HG03571 (cell line): ENCODE measurements around the gene ASCL2.

Experiments used
- ATAC-seq: cut with Tn5 transposase; IDR thresholded peaks from one replicate; pipeline ENCODE4 v1.9.1; 2021; ENCODE audit not compliant: unreplicated experiment

ASCL2 gene, protein sequence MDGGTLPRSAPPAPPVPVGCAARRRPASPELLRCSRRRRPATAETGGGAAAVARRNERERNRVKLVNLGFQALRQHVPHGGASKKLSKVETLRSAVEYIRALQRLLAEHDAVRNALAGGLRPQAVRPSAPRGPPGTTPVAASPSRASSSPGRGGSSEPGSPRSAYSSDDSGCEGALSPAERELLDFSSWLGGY

DNA sequence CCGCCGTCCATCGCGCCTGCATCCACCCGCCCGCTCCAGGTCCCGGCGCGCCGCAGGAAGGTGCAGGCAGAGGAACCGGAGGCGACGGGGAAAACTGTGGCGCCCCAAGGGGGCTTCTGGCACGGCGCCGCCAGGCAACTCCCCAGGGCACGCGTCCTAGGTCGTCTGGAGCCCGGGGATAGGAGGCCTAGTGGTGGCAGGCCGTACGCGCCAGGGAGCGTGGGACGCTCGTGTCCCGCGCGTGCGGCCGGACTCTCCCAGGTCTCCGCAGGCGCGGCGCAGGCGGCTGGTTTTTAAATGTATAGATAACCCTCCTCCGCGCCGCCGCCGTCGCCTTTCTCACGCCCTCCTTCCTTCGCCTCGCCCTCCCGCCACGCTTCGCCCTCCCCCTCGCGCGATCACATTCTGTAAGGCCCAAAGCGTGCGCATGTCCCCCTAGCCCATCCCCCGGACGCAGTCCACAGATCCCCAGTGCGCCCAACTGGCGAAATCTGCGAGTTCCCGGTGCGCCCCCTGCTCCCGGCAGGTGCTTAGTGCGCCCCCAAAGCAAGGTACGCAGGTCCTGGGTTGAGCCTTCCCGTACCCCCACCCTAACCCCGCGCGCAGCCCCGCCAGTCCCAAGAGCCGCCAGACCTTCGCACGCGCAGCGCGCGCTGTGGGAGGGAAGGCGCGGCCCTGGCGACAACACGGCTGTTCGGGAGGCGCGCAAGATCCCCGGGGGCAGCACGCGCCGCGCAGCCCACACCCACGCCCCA is at the start of gene ASCL2:
Gene ASCL2, minus strand, starts transcription at position 267 of the 755 bp plus-strand sequence. Its CDS starts 256 bp downstream, at position 11.
- ATAC-seq, result no peak

DNA sequence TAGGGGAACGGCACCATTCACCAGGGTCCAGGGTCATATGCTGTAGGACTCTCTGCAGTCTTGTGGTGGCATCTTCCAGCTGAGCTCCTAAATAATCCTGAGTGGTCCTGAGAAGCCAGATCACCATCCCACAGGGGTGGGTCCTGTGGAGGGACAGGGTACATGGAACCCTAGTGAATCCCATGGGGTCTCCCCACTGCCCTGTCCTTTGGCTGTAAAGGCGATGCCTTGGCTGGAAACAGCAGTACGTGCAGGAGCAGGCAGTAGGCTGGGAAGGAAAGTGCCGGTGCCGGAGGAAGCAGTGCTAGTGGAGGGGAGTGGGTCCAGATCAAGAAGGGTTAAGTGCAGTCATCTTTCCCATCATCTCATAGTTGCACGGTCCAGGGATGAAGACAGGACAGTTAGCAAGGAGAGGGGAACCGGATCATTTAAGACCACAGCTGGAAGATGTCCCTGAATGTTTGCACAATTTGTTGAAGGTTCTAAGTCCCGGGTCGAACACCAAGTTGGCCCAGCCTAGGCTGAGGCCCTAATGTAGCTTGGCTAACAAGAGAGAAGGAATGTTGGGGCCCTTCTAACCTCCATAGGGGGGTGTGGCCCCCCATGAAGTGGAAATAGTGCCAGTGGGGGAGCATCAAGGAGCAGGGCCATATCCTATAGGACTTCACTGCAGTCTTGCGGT is 49.5 kb upstream of the ASCL2 start:
- ATAC-seq, result no peak

DNA sequence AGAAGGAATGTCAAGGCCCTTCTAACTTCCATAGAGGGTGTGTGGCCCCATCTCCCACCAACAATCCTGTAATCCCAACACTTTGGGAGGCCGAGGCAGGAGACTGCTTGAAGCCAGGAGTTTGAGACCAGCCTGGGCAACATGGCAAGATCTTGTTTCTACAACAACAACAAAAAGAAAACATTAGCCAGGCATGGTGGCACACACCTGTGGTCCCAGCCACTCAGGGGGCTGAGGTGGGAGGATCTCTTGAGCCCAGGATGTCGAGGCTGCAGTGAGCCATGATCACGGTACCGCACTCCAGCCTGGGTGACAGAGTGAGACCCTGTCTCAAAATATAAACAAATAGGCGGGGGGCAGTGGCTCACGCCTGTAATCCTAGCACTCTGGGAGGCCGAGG is 48.3 kb upstream of the ASCL2 start:
- no peak for ATAC-seq

DNA sequence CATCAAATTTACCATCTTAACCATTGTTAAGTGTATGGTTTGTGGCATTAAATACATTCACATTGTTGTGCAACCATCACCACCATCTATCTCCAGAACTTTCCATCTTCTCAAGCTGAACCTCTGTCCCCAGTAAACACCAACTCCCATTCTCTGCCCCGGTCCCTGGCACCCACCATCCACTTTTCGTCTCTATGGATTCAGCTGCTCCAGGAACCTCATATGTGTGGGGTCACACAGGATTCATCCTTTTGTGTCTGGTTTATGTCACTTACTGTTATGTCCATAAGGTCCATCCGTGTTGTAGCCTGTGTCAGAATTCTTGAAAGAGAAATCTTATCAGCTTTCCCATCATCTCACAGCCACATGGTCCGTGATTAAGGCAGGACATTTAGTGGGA is 47.7 kb upstream of the ASCL2 start:
- ATAC-seq, result no peak

DNA sequence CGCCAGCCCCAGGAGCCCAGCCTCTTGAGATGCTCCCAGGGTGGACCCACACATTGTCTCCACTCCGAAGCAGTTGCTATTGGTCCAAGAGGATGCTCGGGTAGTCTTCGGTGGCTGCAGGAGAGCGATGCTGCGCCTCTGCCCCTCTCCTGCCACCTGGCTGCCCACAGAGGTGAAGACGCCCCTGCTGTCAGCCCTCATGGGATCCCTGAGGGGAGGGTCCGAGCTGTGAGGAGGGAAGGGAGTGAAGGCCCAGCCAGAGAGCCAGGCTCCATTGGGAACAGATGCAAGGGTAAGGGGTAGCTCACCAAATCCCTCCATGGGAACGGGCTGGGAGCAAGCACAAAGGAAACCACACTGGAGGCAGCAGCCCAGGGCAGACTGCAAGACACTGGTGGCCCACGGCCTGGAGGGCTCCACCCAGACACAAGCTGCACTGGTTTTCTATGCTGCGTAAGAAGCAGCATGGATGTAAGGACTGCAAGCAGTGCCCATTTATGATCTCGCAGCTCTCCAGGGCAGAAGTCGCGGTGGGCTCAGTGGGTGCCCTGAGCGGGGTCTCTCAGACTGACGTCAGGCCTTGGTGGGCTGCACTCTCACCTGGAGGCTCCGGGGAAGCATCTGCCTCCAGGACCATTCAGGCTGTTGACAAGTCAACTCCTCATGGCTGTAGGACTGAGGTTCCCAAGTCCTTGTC is 47.1 kb upstream of the ASCL2 start:
- ATAC-seq, result no peak

DNA sequence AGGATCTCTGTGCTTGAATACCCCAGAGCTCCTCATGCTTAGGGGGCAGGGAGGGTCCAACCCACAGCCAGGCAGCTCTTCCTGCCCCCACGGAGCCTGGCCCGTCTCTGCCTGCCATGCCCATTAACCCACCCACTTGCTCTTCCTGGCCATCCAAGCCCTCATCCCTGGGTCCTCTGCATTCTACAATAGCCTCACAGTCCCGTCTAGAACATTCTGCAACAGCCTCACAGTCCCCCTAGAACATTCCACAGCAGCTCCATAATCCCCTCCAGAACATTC is 46.5 kb upstream of the ASCL2 start:
- ATAC-seq, result no peak

DNA sequence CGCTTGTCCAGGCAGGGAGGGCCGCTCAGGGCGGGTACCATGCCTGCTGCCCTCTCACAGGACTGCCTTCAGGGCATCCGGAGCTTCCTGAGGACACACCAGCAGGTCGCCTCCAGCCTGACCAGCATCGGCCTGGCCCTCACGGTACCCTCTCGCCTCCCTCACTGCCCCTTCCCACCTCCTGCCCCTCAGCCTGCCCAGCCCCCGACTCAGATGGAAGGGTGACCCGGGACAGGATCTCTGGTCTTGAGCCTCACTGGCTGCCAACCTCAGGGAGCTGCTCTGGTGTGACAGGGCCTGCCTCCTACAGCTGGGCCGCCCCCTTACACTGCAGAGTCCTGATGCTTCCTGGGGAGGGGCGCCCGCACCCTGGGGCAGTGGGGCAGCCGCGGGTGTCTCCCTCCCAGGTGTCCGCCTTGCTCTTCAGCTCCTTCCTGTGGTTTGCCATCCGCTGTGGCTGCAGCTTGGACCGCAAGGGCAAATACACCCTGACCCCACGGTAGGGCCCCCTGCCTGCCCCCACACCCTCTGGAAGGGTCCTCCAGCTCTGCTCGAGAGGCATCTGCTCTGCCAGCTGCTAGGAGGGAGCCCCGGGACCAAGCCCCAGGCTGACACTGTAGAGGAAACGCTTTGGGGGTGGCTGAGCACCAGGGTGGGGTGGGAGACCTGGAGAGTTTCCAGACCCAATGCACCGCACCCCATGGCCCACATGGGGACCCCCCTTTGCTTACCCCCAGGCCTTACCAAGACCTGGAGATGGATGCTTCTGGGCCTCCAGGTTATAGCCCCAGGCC is 46.0 kb upstream of the ASCL2 start:
- no peak for ATAC-seq

DNA sequence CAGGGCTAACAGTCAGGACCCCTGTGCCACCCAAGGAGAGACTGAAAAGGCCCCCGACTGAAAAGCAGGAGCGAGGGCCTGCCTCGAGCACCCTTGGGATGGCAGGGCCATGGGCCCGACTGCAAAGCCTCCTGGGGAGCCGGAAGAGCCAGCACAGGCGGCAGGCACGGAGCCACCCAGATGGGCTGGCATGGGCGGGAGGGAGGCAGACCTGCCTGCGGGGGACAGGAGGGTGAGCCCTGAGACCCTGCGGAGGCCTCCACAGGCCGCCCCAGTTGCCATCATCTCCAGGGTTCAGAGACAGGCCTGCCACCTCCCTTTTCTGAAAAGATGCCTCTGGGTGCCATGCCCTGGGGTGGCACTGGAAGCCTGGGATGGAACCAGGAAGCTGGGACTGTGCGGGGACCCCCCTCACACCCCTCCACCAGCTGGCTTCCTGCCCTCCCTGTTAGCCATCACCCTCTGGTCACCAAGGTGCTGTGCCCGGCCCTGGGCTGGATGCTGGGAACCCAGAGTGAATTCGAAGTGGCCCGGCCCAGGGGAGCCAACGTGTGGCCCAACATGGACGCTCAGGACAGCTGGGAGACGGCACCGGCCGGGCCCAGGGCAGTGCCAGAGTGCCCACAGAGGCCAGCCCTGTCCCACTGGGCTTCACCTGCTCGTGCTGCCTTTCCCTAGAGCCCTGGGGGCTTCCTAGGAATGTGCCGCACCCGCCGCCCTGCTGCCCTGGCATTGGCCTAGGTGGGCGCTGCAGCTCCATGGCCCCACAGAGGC is 45.2 kb upstream of the ASCL2 start:
- no peak for ATAC-seq

DNA sequence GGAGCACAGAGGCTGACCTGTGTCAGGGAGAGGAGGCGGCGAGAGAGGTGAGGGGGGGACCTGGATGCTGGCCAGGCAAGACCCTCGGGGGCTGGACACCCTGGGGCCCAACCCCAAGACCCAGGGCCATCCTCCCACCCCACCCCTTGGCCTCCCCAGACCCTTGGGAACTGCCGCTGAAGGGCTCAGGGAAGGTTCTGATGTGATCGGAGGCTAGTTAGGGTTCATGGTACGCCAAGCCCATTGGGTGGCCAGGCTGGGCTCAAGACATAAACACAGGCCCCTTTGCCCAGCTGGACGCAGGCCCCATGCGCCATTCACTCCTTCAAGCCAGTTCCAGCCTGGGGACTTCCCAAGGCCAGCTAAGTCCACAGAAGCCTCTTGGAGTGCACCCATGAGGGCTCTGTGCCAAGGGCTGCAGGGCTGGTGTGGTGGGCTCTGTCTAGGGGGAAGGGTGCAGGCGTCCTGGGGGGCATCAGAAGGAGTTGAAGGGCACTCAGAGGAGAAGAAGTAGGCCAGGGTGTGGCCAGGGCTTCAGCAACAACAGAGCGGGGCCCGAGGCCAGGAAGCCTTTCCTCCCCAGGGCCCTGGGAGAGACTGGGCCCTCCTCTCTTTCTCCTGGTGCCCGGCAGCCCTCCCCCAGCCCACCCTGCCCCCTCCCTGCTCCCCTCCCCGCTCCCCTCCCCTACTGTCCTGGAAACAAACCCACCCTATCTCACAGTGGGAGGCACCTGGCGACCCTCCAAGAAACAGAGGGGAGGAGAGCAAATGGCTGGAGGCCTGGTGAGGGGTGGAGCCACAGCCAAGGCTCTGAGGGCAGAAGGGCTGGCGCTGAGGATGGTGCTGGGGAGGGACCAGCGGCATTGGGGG is 44.4 kb upstream of the ASCL2 start:
- ATAC-seq, result no peak

DNA sequence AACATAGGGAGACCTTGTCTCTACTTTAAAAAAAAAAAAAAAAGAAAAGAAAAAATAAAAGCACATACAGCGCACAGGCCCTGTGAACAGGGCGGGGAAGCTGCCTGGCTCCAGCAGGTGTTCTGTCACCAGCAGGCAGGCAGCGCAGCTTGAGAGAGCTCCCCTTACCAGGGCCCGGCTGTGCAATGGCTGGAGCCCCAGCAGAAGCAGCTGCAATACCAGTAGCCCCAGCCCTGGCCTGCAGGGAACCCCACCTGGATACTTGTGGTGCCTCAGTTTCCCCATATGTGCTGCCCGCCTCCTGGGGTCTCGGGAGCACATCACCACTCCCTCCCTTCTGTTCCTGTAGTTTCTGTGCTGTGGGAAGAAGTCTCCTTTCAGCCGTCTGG is 43.7 kb upstream of the ASCL2 start:
- no peak for ATAC-seq

DNA sequence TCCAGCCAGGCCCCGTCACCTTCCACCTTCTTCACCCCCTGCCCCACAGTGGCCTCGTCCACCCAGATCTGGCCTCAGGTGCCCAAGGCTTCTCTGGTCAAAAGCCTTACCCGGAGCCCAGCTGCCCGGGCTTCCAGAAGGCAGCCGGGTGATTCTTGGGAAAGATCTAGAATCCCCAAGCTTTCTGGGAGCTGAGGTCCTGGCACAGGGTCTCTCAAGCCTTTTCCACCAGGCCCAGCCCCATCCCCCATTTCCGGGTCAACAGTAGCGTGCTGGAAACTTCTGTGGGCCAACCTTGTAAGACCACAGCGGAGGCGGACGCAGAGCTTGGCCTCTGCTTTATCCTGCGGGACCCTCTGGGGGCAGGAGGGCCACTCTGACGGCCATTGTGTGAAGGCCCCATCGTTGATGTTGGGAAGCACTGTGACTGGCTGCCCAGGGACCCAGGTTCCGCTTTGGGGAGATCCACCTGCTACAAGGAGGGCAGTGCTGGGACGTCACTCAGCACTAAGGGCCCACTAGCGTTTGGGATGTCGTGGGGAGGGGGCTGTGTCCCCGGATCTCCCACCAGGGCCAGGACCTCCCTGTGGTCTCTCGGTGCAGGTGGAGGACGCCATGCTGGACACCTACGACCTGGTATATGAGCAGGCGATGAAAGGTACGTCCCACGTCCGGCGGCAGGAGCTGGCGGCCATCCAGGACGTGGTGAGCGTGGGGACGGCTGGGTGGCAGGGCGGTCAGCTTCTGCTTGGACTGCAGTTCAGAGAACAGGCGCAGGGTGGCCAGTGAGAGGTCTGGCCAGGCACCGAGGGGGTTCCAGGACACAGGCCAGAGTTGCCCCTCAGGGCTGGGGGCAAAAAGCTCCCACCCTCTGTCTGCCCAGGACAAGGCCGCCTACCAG is 42.9 kb upstream of the ASCL2 start:
- no peak for ATAC-seq

DNA sequence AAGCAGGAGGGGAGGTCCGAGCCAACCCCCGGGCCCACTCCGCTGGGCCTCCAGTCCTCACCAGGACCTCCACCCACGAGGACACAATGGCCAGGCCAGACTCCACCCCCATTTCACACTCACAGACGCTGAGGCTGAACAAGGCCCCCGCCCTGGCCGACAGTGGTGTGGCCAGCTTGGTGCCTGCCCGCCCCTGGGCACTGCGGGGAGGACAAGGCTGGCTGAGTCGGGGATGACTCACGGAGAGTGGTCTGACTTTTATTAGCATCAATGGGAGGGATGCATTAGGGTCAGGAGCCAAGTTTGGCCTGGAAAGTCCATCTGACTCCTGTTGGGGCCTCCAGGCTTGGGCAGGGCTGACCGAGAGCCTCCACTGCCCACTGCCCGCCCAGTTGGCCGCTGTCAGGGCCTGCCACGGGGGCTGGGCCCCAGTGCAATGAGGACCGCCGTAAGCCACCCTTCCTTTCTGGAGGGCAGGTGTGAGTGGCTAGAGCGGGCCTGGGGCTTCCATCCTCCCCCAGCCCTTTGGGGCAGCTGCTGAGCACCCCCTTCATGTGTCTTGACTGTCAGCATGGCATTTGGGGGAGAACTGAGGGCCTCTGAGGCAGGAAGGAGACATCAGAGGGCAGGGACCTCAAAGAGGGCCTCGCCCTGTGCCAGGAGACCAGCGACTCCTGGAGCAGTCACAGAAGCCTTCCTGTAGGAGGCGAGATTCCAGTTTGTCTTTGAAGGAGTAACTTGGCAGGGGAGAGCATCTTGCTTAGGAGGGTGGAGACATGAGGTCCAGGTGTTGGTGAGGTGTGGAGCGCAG is 42.0 kb upstream of the ASCL2 start:
- no peak for ATAC-seq

DNA sequence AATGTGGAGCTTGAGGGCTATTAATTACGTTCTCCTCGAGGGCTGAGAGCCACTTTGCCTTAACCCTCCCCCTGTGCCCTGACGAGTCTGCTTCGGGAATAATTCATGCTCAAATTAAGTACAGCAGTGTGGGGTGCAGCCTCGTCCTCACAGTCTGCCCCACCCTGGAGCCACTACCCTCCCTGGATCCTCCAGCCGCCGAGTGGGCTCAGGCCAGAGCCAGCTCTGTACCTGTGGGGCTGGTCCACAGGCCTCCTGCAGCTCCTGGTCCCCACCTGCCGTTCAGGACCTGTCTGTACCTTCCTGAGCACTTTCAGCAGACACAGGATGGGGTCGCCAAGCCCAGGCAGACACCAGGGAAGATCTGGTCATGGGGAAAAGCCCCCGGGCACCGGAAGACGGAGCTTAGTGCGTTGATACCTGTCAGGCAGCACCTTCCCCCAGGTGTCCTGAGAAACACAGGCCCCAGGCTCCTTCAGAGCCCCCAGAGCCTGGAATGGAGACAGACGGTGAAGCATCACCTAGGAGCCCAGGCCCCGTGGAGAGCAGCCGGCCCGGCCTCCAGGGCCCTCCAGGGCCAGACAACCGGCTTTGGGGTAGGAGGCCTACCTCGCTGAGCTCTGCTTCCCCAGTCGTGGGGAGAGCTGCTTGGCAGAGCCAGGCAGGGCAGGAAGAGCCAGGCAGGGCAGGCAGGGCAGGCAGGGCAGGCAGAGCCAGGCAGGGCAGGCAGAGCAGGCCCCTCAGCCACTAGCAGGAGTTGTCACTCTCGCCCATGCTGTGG is 41.2 kb upstream of the ASCL2 start:
- no peak for ATAC-seq

DNA sequence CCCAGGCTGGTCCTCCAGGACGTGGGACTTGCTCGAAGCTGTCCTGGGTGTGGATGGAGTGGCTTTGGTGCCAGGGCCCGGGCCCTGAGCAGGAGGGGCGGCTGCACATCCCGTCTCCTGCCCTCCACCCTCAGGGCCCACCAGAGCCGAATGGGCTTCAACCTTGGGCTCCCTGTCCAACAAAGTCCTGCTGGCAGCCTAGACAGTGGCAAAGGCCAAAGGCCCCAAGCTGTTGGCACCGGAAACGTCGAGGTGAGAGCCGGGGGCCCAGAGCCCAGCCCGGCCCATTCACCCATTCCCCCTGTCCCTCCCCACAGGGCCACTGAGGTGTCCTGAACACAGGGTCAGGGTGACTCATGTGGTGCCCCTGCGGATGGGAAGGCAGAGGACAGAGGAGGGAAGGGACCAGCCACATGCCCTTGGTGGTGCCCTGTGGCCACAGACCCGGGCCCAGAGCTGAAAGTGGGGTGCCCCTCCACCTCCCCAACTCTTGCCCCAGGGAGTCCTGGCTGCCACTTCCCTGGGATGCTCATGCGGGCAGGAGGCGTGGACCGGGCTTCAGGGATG is 40.5 kb upstream of the ASCL2 start:
- no peak for ATAC-seq

DNA sequence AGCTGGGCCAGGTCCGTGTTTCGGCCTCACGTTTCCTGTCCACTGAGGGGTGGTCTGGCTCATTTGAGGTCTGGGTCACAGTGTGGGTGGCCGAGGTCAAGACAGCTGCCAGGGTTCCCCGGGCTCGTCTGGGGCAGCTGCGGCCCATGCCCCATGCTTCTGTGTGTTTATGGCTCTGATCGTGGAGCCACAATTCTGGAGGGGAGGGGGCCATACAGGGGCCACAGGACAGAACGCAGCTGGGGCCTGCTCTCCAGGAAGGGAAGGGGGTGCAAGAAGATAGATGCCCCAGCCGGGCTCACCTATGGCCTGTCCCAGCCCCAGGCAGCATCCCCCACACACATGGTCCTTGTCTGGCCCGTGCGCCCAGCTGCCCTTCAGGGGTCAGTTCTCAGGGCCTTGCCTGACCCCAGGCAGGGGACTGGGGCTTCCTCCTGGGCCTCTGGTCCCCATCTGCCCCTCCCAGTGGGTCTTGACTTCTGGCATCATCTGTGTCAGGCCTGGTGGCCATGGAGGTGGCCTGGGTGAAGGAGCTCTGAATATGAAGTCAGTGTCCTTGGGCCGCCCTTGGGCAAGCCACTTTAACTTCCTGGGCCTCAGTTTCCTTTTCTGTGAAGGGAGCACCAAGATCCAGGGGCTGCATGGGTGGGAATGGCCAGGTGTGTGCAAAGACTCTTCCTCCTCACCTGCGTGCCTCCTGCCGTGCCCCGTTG is 39.8 kb upstream of the ASCL2 start:
- ATAC-seq, result no peak
